ENCODE data around the gene WNT3. TPM values are rescaled to one million over a fixed set of nuclear protein-coding genes. Genes with fewer than 3 reads are reported as not detected.
"Not testable (repeated sequence)": the region's sequence is repeated elsewhere in the genome, so short reads cannot be mapped to it uniquely, and the experiment has no call there.

WNT3 gene
- polyA plus RNA-seq, 1 donor: 1.7 TPM

DNA sequence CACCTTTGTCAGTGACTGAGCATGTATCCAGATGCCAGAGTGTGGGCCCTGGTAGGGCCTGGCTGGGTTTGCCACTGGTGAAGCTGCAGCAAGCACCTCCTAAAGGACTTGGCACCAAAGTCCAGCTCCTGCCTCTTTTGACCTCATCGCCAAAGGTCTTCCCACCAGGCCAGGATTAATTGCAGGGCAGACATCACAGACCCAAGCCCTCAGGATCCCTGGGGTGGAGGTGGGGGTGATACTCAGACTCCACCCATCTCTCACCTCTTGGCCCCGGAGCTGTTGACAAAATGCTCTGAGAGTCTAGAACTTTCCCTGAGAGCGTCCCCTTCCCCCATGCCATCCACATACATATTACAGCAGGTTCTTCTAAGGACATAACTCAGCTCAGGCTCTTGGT is 4.6 kb downstream of the WNT3 start:
- DNase-seq: no peak

DNA sequence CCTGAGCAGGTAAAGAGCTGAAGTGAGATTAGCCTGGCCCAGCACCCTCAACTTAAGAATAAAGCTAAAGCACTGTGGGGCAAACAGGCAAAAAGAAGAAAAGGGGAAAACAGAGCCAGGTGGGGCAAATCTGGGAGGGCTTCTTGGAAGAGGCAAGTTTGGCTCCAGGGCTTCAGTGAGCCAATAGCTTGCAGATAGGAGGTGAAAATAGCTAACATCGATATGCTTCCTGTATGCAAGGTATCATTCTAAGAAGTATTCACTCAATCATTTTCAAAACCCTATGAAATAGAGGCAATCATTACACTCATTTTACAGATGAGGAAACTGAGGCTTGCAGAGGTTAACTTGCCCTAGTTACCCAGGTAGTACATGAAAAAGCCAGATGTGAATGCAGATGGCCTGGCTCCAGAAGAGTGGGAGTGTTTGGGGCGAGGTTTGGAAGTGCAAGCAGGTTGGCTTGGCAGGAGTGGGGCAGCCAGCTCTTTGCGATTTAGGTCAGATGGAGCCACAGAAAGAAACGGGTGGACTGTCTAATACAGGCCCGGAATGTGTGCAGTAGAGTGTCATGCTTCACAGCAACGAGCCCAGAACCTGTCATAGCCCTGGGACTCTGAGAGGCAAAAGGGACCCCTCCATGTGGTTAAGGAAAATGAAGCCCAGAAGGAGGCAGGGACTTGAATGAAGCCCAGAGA is 5.7 kb downstream of the WNT3 start:
- DNase-seq: no peak

DNA sequence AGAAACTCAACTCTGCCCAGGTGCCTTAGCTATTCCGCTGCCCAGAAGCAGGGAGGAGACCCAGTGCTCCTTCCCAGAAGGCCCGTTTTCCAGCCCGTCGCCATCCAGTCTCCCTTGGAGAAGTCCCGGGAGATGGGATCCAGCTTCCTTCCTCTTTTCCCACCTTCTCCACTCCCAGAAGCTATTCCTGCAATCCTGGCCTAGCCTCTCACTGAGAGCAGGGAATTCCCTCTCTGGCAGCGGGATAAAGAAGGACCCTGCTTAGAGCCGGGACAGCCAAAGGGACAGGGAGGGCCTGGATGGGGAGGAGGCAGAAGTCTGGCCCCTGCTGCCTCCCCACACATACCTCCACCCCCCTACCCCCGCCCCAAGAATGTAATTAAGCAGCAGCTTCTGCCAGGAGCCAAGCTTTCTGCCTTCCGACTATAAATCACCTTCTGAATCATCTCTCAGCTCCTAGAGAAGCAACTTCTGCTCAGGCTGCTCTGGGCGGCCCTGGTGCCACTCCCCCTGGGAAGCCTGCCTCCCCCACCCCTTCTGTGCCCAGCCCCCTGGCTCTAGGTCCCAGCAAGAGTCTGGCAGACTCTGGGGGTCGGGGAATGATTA is 6.4 kb downstream of the WNT3 start:
- peak; percentile 53 for DNase-seq

DNA sequence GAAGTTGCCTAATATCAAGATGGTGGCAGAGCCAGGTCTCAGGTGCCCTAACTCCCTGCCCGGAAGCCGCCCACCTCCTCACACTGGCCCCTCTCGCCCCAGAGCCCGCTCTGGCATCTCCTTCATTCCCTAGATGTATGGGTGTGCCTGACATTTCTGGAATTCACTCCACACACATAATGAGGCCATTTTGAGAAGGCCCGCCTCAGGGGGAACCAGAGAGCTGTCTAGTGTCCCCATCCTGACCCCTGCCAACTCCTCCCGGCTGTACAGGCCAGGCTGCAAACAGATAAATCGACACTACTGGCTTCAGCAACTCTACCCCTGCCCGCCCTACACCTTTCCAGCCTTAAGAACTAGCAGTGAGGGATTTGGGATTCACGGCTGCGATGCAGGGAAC is 7.7 kb downstream of the WNT3 start:
- DNase-seq: no peak

DNA sequence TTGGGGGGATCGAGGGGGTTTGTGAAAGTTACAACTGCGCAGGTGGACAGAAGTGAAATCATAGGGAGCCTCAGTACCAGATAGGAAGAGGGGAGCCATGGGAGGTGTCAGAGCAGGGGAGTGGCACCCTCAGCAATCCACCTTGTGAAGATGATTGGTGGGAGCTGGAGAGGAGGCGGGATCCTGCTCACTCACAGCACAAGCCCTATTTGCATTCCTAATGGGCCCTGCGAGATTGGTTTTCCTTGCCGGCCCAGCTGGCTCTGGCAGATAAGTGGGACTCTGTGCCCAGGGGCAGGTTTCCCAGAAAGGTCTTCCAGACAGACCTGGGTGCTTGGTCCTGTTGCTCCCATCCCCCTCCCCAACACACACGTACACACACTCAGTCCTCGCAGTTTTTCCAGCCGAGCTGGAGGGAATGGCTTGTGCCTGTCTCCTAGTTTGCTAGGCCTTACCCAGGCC is 9.4 kb downstream of the WNT3 start:
- no peak for DNase-seq

DNA sequence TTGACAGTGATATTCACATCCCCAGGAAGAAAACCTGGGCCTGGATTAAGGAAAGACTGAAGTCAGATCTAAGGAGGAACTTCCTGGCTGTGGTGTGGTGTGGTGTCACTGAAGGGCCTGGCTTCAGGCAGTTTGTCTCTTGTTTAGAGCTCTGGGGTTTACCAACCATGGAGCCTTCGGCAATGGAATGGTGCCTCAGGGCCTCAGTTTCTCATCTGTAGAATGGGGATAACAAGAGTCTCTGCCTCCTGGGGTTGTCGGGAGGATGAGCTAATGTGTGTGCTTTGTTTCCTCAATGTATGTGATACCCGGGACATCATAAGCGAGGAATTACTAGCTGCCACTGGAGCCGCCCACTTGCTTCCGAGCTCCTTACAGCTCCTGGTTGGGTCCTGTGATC is 12.7 kb downstream of the WNT3 start:
- no peak for DNase-seq

DNA sequence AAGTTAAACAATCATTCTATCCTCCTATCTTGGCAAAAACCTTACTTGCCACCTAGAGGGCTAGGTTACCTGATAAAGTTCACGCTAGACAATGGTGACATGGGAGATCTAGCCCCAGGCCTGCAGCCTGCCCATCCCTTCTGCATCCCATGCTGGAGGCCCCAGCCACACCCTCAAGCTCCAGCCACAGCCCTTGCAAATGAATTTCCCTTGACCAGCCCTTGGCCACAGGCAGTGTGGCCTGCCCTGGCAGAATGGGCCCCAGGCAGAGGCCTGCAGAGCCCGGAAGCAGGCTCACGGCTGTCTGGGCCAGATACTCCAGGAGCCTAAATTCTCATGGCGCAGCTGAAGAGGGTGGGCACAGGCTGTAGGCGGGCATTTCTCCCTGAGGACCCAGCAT is 14.9 kb downstream of the WNT3 start:
- no peak for DNase-seq

DNA sequence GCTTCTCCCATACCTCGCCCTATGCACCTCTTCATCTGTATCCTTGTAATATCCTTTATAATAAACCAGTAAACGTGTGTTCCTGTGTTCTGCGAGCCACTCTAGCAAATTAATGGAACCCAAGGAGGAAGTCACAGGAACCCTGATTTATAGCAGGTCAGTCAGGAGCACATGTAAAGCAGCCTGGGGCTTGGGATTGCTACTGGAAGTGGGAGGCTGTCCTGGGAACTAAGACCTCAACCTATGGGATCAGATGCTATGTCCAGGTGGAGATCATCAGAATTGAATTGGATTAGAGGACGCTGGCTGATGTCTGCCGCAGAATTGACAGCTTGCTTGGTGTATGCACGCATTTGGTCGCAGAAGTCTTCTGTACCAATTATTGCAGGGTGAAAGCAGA is 15.7 kb downstream of the WNT3 start:
- no peak for DNase-seq

DNA sequence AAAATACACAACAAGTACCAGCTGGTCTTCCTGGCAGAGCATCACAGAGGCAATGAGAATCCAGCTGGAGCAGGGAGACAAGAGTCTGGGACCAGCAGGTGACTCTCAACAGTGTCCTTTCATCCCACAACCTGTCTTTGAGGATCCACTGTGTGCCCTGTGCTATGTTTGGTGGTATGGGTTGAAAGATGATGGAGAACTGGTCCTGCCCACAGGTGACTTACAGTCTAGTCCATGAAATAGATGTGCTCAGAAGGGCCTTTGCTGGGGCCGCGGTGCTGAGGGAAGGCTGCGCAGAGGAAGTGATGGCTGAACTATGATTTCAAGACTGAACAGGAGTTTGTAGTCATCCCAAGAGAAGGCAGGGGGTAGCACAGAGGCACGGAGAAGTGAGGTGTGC is 17.9 kb downstream of the WNT3 start:
- no peak for DNase-seq

DNA sequence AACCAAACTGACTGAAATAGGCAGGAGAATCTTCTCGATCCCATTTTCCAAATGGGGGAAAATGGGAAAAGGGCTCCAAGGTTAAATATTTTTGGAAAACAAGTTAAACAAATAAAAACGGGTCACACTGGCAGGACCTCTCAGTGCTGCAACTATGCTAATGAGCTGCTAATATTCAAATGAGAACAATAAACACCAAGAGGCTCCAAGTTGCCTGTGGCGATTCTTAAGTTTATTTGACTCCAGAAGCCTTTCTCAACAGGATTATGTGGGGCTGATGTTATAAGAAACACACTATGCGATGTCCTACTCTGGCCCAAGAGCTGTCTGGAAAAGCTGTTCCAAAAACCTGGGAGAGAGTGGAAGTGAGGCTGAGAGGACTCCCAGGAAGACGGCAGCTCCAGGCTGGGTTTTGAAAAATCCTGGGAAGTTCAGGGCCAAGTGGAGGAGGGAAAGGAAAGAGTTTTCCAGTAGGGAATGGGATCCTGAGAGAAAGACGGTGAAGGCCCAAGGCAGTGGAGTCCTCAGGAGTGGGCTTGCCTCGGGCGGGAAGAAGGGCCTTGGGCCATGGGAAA is 21.4 kb downstream of the WNT3 start:
- no peak for DNase-seq

DNA sequence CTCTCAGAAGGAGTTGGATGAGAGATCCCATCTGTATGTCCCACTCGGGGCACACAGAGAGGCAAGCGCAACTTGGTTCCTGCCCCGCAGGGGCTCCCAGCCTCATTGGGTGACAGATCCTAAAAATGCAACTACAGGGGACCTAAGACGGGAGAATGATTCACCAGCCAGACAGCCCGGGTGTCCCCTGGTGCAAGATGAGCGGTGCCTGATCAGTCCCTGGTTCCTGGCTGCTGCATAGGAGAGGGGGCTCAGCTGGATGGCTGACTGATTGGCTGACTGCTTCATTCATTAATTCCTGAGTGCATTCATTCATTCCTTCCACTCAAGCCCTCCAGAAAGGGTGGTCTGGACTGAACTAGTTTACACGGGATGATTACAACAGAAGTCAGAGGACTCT is 22.0 kb downstream of the WNT3 start:
- no peak for DNase-seq

DNA sequence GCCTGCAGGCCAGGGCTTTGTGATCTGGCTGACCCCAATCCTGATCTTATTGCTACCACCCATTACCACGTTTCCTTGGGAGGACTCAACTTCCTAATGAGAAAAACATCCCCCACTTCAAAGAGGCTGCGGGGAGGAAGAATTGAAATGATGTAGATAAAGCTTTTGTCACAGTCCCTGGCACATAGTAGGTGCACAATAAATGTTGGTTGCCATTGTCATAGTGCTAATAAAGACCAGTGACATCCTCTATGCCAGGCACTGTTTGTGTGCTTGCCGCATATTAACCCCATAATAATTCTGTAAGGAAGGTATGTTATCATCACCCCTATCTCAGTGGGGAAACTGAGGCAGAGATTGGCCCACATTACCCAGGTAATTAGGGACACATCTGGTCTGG is 22.4 kb downstream of the WNT3 start:
- DNase-seq: no peak

DNA sequence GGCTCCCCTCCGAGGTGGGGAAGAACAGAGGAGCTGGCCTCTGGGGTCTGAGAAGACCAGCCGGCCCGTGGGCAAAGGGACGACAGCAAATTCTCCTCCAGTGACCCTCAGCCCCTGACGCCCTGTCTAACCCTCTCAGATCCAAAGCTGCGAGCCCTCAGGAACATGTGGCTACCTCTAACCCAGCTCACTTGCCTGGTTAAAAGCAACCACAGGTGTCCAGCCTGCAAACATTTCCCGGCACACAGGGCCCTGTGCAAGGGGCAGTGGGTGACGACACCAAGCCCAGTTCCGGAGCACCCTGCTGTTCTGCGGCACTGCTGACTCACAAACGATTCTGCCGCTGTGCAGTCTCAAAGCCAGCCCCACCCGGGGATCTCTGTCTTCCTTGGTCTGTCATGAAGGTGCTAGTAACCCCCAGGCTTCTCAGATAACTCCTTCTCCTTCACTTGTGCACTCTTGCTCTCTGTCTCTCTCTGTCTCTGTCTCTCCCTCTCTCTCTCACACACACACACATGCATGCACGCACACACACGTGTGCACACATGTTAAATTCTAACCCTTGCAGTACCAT is 23.0 kb downstream of the WNT3 start:
- DNase-seq: no peak

DNA sequence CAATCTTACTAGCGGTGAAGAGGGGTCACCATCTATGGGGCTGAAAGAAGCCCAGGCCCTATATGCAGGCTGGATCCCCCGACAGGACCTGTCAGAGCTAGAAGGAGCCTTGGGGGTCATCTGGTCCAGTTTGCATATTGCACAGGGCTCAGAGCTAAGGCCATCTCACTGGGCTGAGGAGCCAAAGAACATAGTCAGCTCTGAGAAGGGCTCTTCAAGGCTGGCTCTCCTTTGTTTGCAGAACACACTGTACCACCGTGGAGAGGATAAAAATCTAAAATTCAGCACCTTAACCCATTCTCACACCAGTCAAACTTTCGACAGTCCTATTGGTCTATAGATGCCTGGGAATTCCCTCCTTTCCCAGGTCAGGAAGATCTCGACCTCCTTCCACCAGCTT is 24.2 kb downstream of the WNT3 start:
- no peak for DNase-seq

DNA sequence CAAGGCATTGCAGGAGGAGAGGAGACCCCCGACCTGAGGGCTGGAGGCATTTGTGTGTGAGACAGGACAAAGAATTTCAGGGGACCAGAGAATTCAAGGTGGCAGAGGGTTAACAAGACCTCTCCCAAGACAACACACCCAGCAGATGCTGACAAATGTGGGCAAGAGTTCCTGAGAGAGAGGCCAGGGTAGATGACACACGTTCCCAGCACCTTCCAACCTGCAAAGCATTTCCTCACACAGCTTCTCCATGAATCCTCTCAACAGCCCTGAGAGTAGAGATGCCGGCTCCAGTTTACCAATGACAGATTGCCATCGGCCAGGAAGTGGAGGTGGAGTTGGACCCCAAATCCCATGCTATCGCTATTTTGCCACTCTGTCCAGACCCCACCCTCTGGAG is 25.0 kb downstream of the WNT3 start:
- no peak for DNase-seq

DNA sequence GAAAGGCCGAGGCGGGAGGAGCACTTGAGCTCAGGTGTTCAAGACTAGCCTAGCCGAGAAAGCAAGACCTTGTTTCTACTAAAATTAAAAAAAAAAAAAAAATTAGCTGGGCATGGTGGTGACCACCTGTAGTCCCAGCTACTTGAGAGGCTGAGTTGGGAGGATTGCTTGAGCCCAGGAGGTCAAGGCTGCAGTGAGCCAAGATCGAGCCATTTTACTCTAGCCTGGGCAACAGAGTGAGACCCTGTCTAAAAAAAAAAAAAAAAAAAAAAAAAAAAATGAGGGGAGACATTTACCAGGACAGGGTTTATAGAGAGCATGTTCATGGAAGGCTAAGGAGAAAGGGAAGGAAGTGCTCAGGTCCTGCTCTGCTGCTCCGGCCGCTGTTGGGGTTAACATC is 25.5 kb downstream of the WNT3 start:
- DNase-seq: not testable (repeated sequence)

DNA sequence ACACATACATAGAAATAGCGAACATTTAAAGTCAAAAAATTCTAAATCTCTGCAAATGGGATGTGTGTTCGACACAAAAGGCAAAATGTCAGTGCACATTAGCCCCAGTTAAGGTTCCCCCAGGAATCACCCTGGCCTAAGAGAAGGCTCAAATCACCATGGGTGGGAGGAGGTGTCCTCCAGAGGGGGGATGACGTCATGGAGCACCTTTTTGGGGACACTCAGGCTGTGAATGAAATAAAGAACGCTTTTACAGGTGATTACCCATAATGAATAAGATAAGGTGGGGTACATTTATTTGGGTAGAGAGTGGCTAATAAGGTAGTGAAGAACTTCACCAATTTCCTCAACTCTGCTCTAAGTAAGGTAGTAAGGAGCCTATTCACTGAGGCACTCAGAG is 26.4 kb downstream of the WNT3 start:
- DNase-seq: no peak

DNA sequence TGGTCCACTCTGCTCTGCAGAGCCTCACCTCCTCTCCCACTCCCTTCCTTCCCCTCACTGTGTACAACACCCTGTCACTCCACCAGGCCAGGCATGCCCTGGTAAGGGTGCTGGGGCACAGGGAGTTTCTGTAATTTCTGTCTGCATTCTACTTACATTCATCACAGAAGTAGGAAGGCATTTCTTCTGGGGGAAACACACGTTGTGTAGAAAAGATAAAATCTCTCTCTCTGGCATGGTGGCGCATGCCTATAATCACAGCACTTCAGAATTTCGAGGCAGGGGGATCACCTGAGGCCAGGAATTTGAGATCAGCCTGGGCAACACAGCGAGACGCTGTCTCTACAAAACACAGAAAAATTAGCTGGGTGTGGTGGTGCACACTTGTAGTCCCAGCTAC is 27.0 kb downstream of the WNT3 start:
- DNase-seq: no peak

DNA sequence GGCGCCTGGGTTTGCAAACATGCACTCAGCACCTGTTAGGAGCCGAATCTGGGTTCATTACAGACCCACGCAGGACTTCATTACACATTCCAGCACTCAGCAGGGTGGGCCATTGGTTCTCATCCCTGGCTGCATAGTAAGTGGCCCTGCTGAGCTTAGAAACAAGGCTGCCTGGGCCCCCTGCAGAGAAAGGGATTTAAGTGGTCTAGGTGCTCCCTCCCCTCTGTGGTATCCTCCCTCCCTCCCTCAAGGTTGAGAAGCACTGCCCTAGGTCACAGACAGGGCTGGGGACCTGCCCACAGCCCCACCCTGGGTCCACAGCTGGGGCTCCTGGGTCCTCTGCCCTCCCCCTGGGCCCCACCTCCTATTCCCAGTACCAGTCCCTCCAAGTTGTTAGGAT is 28.3 kb downstream of the WNT3 start:
- DNase-seq: no peak

DNA sequence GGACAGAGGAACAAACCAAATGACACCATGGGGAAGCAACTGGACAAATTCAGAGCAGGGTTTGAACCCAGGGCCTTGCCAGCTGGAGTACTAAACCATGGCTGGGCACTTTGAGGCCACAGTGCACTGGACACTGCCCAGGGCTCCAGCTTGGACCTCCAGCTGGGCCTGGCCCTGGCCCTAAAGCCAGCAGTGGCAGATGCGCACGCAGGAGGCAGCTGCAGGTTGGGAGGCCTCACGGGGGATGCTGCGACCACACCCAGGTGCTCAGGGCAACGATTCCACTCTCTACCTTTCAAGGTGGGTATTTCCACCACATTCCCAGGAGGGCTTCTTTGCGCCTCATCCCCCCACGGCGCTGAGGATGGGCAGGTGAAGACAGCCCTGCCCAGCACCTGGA is 28.9 kb downstream of the WNT3 start:
- no peak for DNase-seq

DNA sequence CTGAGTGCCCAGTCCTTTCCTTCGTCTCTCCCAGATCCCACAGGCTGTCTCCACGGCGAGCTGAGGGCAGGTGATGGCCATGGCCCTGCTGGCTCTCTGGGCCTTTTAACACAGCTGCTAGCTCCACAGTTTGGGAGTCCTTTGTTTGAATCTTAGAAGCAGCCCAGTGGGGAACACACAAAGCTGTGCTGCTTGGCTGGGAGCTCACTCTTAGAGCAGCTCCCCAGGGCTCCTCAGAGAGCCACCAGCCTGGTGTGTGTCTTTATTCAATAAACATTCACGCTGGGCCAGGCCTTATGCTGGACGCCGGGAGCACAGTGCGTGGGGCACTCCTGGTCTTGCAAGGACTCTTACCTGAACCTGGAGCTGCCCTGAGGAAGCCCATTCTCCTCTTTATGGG is 29.7 kb downstream of the WNT3 start:
- DNase-seq: no peak

DNA sequence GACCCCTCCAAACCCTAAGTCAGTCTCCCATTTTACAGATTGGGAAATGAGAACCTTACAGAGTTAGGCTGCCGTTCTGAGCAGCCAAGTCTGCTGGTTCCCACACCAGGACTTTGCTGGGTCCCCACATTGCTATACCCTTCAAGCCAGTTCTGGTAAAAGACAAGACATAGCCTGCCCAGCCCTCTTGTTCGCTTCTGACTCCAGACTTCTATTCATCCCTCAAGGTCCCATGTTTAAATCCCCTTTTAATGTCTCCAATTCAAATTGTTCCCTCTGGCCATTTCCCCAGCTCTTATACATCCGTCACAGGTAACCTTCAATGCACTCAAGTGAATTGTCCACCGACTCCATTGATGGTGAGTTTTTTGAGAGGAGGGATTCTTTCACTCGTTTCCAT is 30.2 kb downstream of the WNT3 start:
- no peak for DNase-seq

DNA sequence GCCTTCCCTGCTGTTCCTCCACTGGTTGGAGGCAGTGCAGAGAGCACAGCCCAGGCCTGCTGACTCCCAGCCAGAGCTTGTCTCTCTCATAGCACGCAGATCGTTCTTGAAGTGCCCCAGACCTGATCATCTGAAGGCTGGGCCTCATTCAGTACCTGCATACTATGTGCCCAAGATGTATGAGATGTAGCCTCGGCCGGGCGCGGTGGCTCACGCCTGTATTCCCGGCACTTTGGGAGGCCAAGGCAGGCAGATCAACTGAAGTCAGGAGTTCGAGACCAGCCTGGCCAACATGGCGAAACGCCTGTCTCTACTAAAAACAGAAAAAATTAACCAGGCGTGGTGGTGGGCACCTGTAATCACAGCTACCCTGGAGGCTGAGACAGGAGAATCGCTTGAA is 31.0 kb downstream of the WNT3 start:
- no peak for DNase-seq

DNA sequence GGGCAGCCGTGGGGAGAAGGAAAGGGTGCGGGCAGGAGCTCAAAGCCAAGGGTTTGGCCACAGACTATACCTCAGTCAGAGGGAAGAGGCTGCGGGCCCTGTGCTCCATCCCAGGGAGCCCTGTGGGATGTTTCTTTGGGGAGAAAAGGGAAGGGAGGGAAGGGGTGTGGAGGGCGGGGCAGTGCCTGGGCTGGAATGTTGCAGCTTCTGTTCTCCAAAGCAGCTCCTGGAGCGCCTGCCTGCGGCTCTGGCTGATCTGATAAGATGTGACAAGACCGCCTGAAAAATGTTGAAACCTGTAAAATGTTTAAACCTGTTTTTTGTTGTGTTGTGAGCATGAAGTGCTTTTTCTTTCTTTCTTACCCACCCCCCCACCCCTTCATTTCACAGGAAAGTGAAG is 32.8 kb downstream of the WNT3 start:
- DNase-seq: no peak

Measured in left kidney (tissue), 2 donors.